Rectal smooth muscle tissue (tissue), 1 donor: ENCODE measurements around the gene PBOV1.

Experiments used
- H3K27ac ChIP-seq: one replicate; pipeline ENCODE4 v1.7.0; 2013; ENCODE audit warnings: low read depth, low read length, inconsistent platforms
- H3K27me3 ChIP-seq: one replicate; pipeline ENCODE4 v1.7.0; 2013; ENCODE audit warnings: low read length; ENCODE audit not compliant: control insufficient read depth, insufficient read depth
- H3K36me3 ChIP-seq: one replicate; pipeline ENCODE4 v1.7.0; 2013; ENCODE audit warnings: low read length; ENCODE audit not compliant: control insufficient read depth, insufficient read depth
- H3K4me1 ChIP-seq: one replicate; pipeline ENCODE4 v1.7.0; 2013; ENCODE audit warnings: low read length; ENCODE audit not compliant: control insufficient read depth, insufficient read depth
- H3K4me3 ChIP-seq: one replicate; pipeline ENCODE4 v1.7.0; 2013; ENCODE audit warnings: low read length
- H3K9ac ChIP-seq: one replicate; pipeline ENCODE4 v1.7.0; 2013; ENCODE audit warnings: low read length

The PBOV1 gene

GRCh38 chr6:138234363-138234762 is 16.1 kb upstream of the PBOV1 start:
- no peaks in the 10 kb centered on the region for H3K36me3 ChIP-seq
- no peaks in the 10 kb centered on the region for H3K27me3 ChIP-seq
- no peak overlapping the region for H3K27ac ChIP-seq
- no peaks in the 10 kb centered on the region for H3K4me1 ChIP-seq
- H3K9ac ChIP-seq: no peak overlapping the region
- no peak overlapping the region for H3K4me3 ChIP-seq

GRCh38 chr6:138231381-138231886 is 13.1 kb upstream of the PBOV1 start:
- H3K9ac ChIP-seq: no peak overlapping the region
- no peaks in the 10 kb centered on the region for H3K27me3 ChIP-seq
- H3K4me1 ChIP-seq: no peaks in the 10 kb centered on the region
- no peak overlapping the region for H3K4me3 ChIP-seq
- no peaks in the 10 kb centered on the region for H3K36me3 ChIP-seq
- H3K27ac ChIP-seq: no peak overlapping the region

- H3K4me1 ChIP-seq: no peaks in the 10 kb centered on the region
- H3K27ac ChIP-seq: no peak overlapping the region
- no peak overlapping the region for H3K4me3 ChIP-seq
- H3K9ac ChIP-seq: no peak overlapping the region
- no peaks in the 10 kb centered on the region for H3K36me3 ChIP-seq
- H3K27me3 ChIP-seq: no peaks in the 10 kb centered on the region
Measured at GRCh38 chr6:138230759-138231380, 12.6 kb upstream of the PBOV1 start.

- Histone ChIP-seq H3K9ac (no peak overlapping the region), H3K4me1 (no peaks in the 10 kb centered on the region), H3K27me3 (no peaks in the 10 kb centered on the region), H3K4me3 (no peak overlapping the region), H3K27ac (no peak overlapping the region), H3K36me3 (no peaks in the 10 kb centered on the region)
Measured at GRCh38 chr6:138230221-138230620, 11.9 kb upstream of the PBOV1 start.

GRCh38 chr6:138229663-138230179 is 11.4 kb upstream of the PBOV1 start:
- H3K27me3 ChIP-seq: no peaks in the 10 kb centered on the region
- no peaks in the 10 kb centered on the region for H3K36me3 ChIP-seq
- H3K27ac ChIP-seq: no peak overlapping the region
- H3K4me1 ChIP-seq: no peaks in the 10 kb centered on the region
- no peak overlapping the region for H3K9ac ChIP-seq
- H3K4me3 ChIP-seq: no peak overlapping the region

- Histone ChIP-seq H3K27me3 (no peaks in the 10 kb centered on the region), H3K4me1 (no peaks in the 10 kb centered on the region), H3K36me3 (no peaks in the 10 kb centered on the region), H3K4me3 (no peak overlapping the region), H3K9ac (no peak overlapping the region), H3K27ac (no peak overlapping the region)
Measured at GRCh38 chr6:138229072-138229471, 10.8 kb upstream of the PBOV1 start.

GRCh38 chr6:138227316-138227781 is 9.1 kb upstream of the PBOV1 start:
- no peak overlapping the region for H3K4me3 ChIP-seq
- H3K4me1 ChIP-seq: no peaks in the 10 kb centered on the region
- no peak overlapping the region for H3K27ac ChIP-seq
- H3K27me3 ChIP-seq: no peaks in the 10 kb centered on the region
- no peaks in the 10 kb centered on the region for H3K36me3 ChIP-seq
- H3K9ac ChIP-seq: no peak overlapping the region

- no peaks in the 10 kb centered on the region for H3K36me3 ChIP-seq
- H3K9ac ChIP-seq: no peak overlapping the region
- H3K4me1 ChIP-seq: no peaks in the 10 kb centered on the region
- H3K27ac ChIP-seq: no peak overlapping the region
- H3K27me3 ChIP-seq: no peaks in the 10 kb centered on the region
- no peak overlapping the region for H3K4me3 ChIP-seq
Measured at GRCh38 chr6:138226700-138227315, 8.5 kb upstream of the PBOV1 start.

- Histone ChIP-seq H3K27me3 (no peaks in the 10 kb centered on the region), H3K27ac (no peak overlapping the region), H3K4me3 (no peak overlapping the region), H3K9ac (no peak overlapping the region), H3K4me1 (no peaks in the 10 kb centered on the region), H3K36me3 (no peaks in the 10 kb centered on the region)
Measured at GRCh38 chr6:138225953-138226352, 7.7 kb upstream of the PBOV1 start.

GRCh38 chr6:138222901-138223546 is 4.7 kb upstream of the PBOV1 start:
- H3K4me1 ChIP-seq: no peaks in the 10 kb centered on the region
- no peaks in the 10 kb centered on the region for H3K36me3 ChIP-seq
- no peak overlapping the region for H3K27ac ChIP-seq
- H3K9ac ChIP-seq: no peak overlapping the region
- no peaks in the 10 kb centered on the region for H3K27me3 ChIP-seq
- H3K4me3 ChIP-seq: no peak overlapping the region

- H3K27me3 ChIP-seq: no peaks in the 10 kb centered on the region
- H3K9ac ChIP-seq: no peak overlapping the region
- H3K36me3 ChIP-seq: no peaks in the 10 kb centered on the region
- H3K4me3 ChIP-seq: no peak overlapping the region
- no peaks in the 10 kb centered on the region for H3K4me1 ChIP-seq
- H3K27ac ChIP-seq: no peak overlapping the region
Measured at GRCh38 chr6:138219901-138220300, 1.6 kb upstream of the PBOV1 start.

- Histone ChIP-seq H3K27me3 (no peaks in the 10 kb centered on the region), H3K4me3 (no peak overlapping the region), H3K27ac (no peak overlapping the region), H3K9ac (no peak overlapping the region), H3K36me3 (no peaks in the 10 kb centered on the region), H3K4me1 (no peaks in the 10 kb centered on the region)
Measured at GRCh38 chr6:138219398-138219797, 1.1 kb upstream of the PBOV1 start.
